Measurements from ENCODE around the gene TGM1.

The TGM1 gene

GRCh38 chr14:24269910-24270536 lies 7.0 kb upstream of the TGM1 start:
- no peak for DNase-seq

- no peak for DNase-seq
Measured at GRCh38 chr14:24269368-24269767, 6.4 kb upstream of the TGM1 start.

- DNase-seq, result no peak
Measured at GRCh38 chr14:24268225-24268624, 5.2 kb upstream of the TGM1 start.

GRCh38 chr14:24267516-24267915 lies 4.5 kb upstream of the TGM1 start:
- no peak for DNase-seq

GRCh38 chr14:24266344-24267244 lies 3.6 kb upstream of the TGM1 start:
- no peak for DNase-seq

- DNase-seq, result no peak
Measured at GRCh38 chr14:24264298-24264697, 1.3 kb upstream of the TGM1 start.

GRCh38 chr14:24263848-24264247 lies 871 bp upstream of the TGM1 start:
- no peak for DNase-seq

- no peak for DNase-seq
Measured at GRCh38 chr14:24261969-24262327, 1.0 kb downstream of the TGM1 start.

- DNase-seq, result no peak
Measured at GRCh38 chr14:24261256-24261968, 1.6 kb downstream of the TGM1 start.

GRCh38 chr14:24260780-24261157 lies 2.2 kb downstream of the TGM1 start:
- DNase-seq, result no peak

- no peak for DNase-seq
Measured at GRCh38 chr14:24260026-24260779, 2.8 kb downstream of the TGM1 start.

- DNase-seq, result no peak
Measured at GRCh38 chr14:24259282-24260025, 3.5 kb downstream of the TGM1 start.

GRCh38 chr14:24258548-24259265 lies 4.3 kb downstream of the TGM1 start:
- DNase-seq, result no peak

GRCh38 chr14:24258119-24258518 lies 4.9 kb downstream of the TGM1 start:
- no peak for DNase-seq

GRCh38 chr14:24256960-24257359 lies 6.0 kb downstream of the TGM1 start:
- no peak for DNase-seq

- no peak for DNase-seq
Measured at GRCh38 chr14:24255931-24256711, 6.9 kb downstream of the TGM1 start.

GRCh38 chr14:24255438-24255837 lies 7.5 kb downstream of the TGM1 start:
- no peak for DNase-seq

GRCh38 chr14:24254630-24255392 lies 8.2 kb downstream of the TGM1 start:
- no peak for DNase-seq

GRCh38 chr14:24253936-24254335 lies 9.0 kb downstream of the TGM1 start:
- DNase-seq, result no peak
